AG09309 (cell line): ENCODE data around the gene RHBDL1.

Experiments
- DNase-seq: peaks from one replicate; pipeline ENCODE4 v3.0.0-alpha.2; 2010; ENCODE audit warnings: low read depth
- H3K4me3 ChIP-seq: 2 replicates; pipeline ENCODE4 v1.5.1; 2011; ENCODE audit warnings: mild to moderate bottlenecking, low read depth, low read length, moderate library complexity; ENCODE audit not compliant: control insufficient read depth
- CTCF ChIP-seq: IDR thresholded peaks from 2 replicates; pipeline ENCODE4 v1.5.1; 2011; ENCODE audit warnings: mild to moderate bottlenecking, low read depth, low read length, inconsistent platforms; ENCODE audit not compliant: insufficient read depth, control insufficient read depth; ENCODE audit errors: missing control alignments

Gene RHBDL1

GRCh38 chr16:682493-683395, 7.3 kb downstream of the RHBDL1 start:
- DNase-seq: no peak
- H3K4me3 ChIP-seq: peak overlapping the region; percentile 63

GRCh38 chr16:683396-684070, 8.1 kb downstream of the RHBDL1 start:
- no peak for DNase-seq
- no peak for TF ChIP-seq CTCF
- peak overlapping the region; percentile 63 for H3K4me3 ChIP-seq

More at GRCh38 chr16:682493-683395, 7.3 kb downstream of the RHBDL1 start:
- TF ChIP-seq CTCF: no peak

- no peak for TF ChIP-seq CTCF
- H3K4me3 ChIP-seq: peak within 1 kb of the TSS; percentile 63
- peak; percentile 69 for DNase-seq
Measured at GRCh38 chr16:684071-684794, 8.8 kb downstream of the RHBDL1 start, which contains the start of gene JMJD8. TSS of gene JMJD8 (minus strand) at chr16:684334. CDS start at chr16:684319, 15 bp downstream.

- TF ChIP-seq CTCF: no peak
- H3K4me3 ChIP-seq: no peak overlapping the region; the same call in 1 of the 2 replicates
- no peak for DNase-seq
Measured at GRCh38 chr16:684961-685696, 9.7 kb downstream of the RHBDL1 start.

- H3K4me3 ChIP-seq: no peak overlapping the region
- DNase-seq: no peak
- TF ChIP-seq CTCF: peak; percentile 71
Measured at GRCh38 chr16:685967-686366, 10.5 kb downstream of the RHBDL1 start.
